Smooth muscle cell (in vitro differentiated cells): Measurements from ENCODE around the gene RRAS2. TPM values are rescaled to one million over a fixed set of nuclear protein-coding genes. Genes with fewer than 3 reads are reported as not detected.

Source experiments
- DNase-seq: peaks from one replicate; lab custom pipeline; 2025; ENCODE audit not compliant: unreplicated experiment; lab: John Stamatoyannopoulos, UW
- H2AFZ ChIP-seq: fragments of 200-600 bp; sonication (generic); 2 replicates; pipeline ENCODE4 v1.6.0; 2016; ENCODE audit warnings: antibody characterized with exemption, low read depth, mild to moderate bottlenecking
- H3F3A ChIP-seq: fragments of 200-600 bp; sonication (generic); 2 replicates; pipeline ENCODE4 v1.6.0; 2017; ENCODE audit warnings: antibody characterized with exemption, low read depth
- H3K27ac ChIP-seq: fragments of 200-600 bp; sonication (generic); 2 replicates; pipeline ENCODE4 v1.5.1; 2016; ENCODE audit warnings: low read depth, mild to moderate bottlenecking
- H3K27me3 ChIP-seq: fragments of 200-600 bp; sonication (generic); 2 replicates; pipeline ENCODE4 v1.6.1; 2016; ENCODE audit warnings: low read depth, mild to moderate bottlenecking
- H3K36me3 ChIP-seq: fragments of 200-600 bp; sonication (generic); 2 replicates; pipeline ENCODE4 v1.5.1; 2016; ENCODE audit warnings: low read depth
- H3K4me1 ChIP-seq: fragments of 200-600 bp; sonication (generic); 2 replicates; pipeline ENCODE4 v1.5.1; 2016; ENCODE audit warnings: low read depth
- H3K4me2 ChIP-seq: fragments of 200-600 bp; sonication (generic); 2 replicates; pipeline ENCODE4 v1.6.0; 2016; ENCODE audit warnings: mild to moderate bottlenecking
- H3K4me3 ChIP-seq: fragments of 200-600 bp; sonication (generic); 2 replicates; pipeline ENCODE4 v1.5.1; 2016; ENCODE audit warnings: mild to moderate bottlenecking
- H3K79me2 ChIP-seq: fragments of 200-600 bp; sonication (generic); 2 replicates; pipeline ENCODE4 v1.6.0; 2016; ENCODE audit warnings: low read depth, mild to moderate bottlenecking
- H3K9ac ChIP-seq: fragments of 200-600 bp; sonication (generic); 2 replicates; pipeline ENCODE4 v1.6.0; 2016; ENCODE audit warnings: low read depth
- H3K9me3 ChIP-seq: fragments of 200-600 bp; sonication (generic); replicated peaks from 2 replicates; pipeline ENCODE4 v1.5.1; 2016; ENCODE audit warnings: low read depth
- H4K20me1 ChIP-seq: fragments of 200-600 bp; sonication (generic); 2 replicates; pipeline ENCODE4 v1.6.0; 2016; ENCODE audit warnings: low read depth
- WGBS: methylation state at CpG from one replicate; pipeline ENCODE4 v1.1.7; 2016; ENCODE audit warnings: low lambda C conversion rate; 5-methylcytosine and 5-hydroxymethylcytosine counted together
- polyA plus RNA-seq: library from polyadenylated mRNA; unstranded; fragments of >200 nt; fragmentation: Nextera tagmentation; extraction: Ambion mirVana; gene quantifications from 2 replicates; pipeline ENCODE4 v1.2.1, GENCODE V29; 2016
- total RNA-seq: library from RNA; depleted of rRNA; stranded (reverse); fragments of >200 nt; gene quantifications from 2 replicates; pipeline ENCODE4 v1.2.3, GENCODE V29; 2014
- TF ChIP-seq, protein P1 (sequence below): fragments of 200-600 bp; sonication (generic); IDR thresholded peaks from 2 replicates; pipeline ENCODE4 v1.5.1; 2017; ENCODE audit warnings: borderline replicate concordance, mild to moderate bottlenecking, antibody characterized with exemption; ENCODE audit not compliant: insufficient read depth, poor library complexity, severe bottlenecking

Gene RRAS2
- total and polyA plus RNA-seq, 2 experiments from 2014 or later: 27.3 to 53.6 TPM

DNA sequence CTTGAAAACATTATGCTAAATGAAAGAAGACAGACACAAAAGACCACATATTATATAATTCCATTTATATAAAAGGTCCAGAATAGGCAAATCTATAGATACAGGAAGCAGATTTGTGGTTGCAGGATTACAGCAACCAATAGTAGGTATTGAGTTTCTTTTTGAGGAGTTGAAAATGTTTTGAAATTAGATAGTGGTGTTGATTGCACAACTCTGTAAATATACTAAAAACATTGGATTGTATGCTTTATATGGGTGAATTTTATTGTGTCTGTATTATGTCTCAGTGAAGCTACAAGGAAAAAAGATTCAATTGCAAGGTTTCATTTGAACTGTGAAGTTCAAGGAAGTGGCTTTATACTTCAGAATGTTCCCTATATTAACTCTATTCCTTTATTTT is 3.0 kb upstream of the RRAS2 start:
- H3K79me2 ChIP-seq: peaks cover 8% of the 10 kb centered on the region
- H3K4me3 ChIP-seq: no peak overlapping the region
- no peaks in the 10 kb centered on the region for H3K9me3 ChIP-seq
- peaks cover 10% of the 10 kb centered on the region for H4K20me1 ChIP-seq
- DNase-seq: no peak
- TF ChIP-seq, protein P1, sequence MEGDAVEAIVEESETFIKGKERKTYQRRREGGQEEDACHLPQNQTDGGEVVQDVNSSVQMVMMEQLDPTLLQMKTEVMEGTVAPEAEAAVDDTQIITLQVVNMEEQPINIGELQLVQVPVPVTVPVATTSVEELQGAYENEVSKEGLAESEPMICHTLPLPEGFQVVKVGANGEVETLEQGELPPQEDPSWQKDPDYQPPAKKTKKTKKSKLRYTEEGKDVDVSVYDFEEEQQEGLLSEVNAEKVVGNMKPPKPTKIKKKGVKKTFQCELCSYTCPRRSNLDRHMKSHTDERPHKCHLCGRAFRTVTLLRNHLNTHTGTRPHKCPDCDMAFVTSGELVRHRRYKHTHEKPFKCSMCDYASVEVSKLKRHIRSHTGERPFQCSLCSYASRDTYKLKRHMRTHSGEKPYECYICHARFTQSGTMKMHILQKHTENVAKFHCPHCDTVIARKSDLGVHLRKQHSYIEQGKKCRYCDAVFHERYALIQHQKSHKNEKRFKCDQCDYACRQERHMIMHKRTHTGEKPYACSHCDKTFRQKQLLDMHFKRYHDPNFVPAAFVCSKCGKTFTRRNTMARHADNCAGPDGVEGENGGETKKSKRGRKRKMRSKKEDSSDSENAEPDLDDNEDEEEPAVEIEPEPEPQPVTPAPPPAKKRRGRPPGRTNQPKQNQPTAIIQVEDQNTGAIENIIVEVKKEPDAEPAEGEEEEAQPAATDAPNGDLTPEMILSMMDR: no peak
- no peaks in the 10 kb centered on the region for H3K27me3 ChIP-seq
- no peaks in the 10 kb centered on the region for H3F3A ChIP-seq
- no peak overlapping the region for H3K27ac ChIP-seq
- no peak overlapping the region for H3K9ac ChIP-seq
- peaks cover 7% of the 10 kb centered on the region for H3K4me1 ChIP-seq
- H3K4me2 ChIP-seq: no peak overlapping the region
- H2AFZ ChIP-seq: no peak overlapping the region
- no peaks in the 10 kb centered on the region for H3K36me3 ChIP-seq

DNA sequence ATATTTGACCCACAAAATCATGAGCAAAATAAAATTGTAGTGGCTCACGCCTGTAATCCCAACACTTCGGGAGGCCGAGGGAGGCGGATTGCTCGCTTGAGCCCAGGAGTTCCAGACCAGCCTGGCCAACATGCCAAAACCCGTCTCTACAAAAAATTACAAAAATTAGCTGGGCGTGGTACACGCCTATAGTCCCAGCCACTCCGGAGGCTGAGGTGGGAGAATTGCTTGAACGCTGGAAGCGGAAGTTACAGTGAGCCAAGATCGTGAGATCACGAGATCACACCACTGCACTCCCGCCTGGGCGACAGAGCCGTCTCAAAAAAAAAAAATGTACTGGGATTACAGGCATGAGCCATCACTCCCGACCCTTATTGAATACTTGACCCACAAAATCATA is 2.0 kb upstream of the RRAS2 start:
- Histone ChIP-seq H3K79me2 (peaks cover 17% of the 10 kb centered on the region), H3K4me3 (no peak overlapping the region), H3K4me2 (no peak overlapping the region), H3F3A (no peaks in the 10 kb centered on the region), H4K20me1 (peaks cover 20% of the 10 kb centered on the region), H3K27ac (no peak overlapping the region), H3K9ac (no peak overlapping the region), H2AFZ (no peak overlapping the region), H3K27me3 (no peaks in the 10 kb centered on the region), H3K36me3 (no peaks in the 10 kb centered on the region), H3K9me3 (no peaks in the 10 kb centered on the region), H3K4me1 (peaks cover 7% of the 10 kb centered on the region)
- 94% methylated on average over 17 of the region's 17 CpGs for WGBS
- TF ChIP-seq, protein P1: no peak
- no peak for DNase-seq

DNA sequence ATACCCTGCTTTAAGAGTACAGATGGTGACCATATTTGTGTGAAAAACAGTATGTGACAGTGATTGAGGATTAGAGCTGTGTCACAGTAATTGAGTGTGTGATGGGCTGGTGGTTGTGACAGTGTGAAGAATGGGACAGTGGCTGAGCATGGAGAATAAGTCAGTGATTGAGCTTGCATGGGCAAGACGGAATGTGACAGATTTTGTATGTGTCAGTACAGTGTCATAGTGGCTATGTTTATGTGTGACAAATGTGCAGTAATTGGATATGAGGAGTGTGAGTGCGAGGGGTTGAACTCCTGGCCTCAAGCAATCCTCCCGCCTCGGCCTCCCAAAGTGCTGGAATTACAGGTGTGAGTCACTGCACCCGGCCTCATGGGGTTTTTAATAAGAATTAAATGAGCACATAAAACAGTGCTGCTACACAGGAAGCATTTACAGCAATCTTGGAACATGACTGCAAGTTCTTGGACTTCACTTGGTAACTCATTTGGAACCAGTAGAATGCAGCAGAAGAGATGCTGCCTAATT is 583 bp upstream of the RRAS2 start:
- Histone ChIP-seq H3K27ac (no peak overlapping the region), H3K4me2 (peak overlapping the region; percentile 84), H3K9me3 (no peaks in the 10 kb centered on the region), H3K36me3 (no peaks in the 10 kb centered on the region), H2AFZ (peak overlapping the region; percentile 45), H3K27me3 (no peaks in the 10 kb centered on the region), H3K79me2 (peaks cover 31% of the 10 kb centered on the region), H4K20me1 (peaks cover 32% of the 10 kb centered on the region), H3K4me3 (peak overlapping the region; percentile 73), H3F3A (no peaks in the 10 kb centered on the region), H3K4me1 (peaks cover 7% of the 10 kb centered on the region), H3K9ac (no peak overlapping the region)
- TF ChIP-seq, protein P1: no peak
- 78% methylated on average over 5 of the region's 5 CpGs for WGBS
- DNase-seq: no peak
